H7 (cell line): Measurements from ENCODE around the gene RCL1. TPM values are rescaled to one million over a fixed set of nuclear protein-coding genes. Genes with fewer than 3 reads are reported as not detected.
A peak's percentile ranks its signal among the peaks of the same experiment; 100 is the strongest.
"Not testable (repeated sequence)": the region's sequence is repeated elsewhere in the genome, so short reads cannot be mapped to it uniquely, and the experiment has no call there.

Experiments used
- DNase-seq: peaks from one replicate; pipeline ENCODE4 v3.0.0; 2012
- H3K27me3 ChIP-seq: 2 replicates; pipeline ENCODE4 v1.6.0; 2011; ENCODE audit warnings: mild to moderate bottlenecking, low read length; ENCODE audit not compliant: control insufficient read depth, insufficient read depth
- H3K36me3 ChIP-seq: replicated peaks from 2 replicates; pipeline ENCODE4 v1.5.1; 2011; ENCODE audit warnings: low read length; ENCODE audit not compliant: control insufficient read depth, insufficient read depth
- H3K4me3 ChIP-seq: 2 replicates; pipeline ENCODE4 v1.5.1; 2011; ENCODE audit warnings: low read depth, mild to moderate bottlenecking, control low read depth, low read length, moderate library complexity; ENCODE audit not compliant: insufficient read depth
- total RNA-seq: library from RNA; depleted of rRNA; stranded (reverse); fragments of >200 nt; shearing (Covaris generic); gene quantifications from 2 replicates; pipeline ENCODE4 v1.2.3, GENCODE V29; 2014

RCL1 gene
- total RNA-seq, 1 experiment from 2014 or later = 16.6 TPM

DNA sequence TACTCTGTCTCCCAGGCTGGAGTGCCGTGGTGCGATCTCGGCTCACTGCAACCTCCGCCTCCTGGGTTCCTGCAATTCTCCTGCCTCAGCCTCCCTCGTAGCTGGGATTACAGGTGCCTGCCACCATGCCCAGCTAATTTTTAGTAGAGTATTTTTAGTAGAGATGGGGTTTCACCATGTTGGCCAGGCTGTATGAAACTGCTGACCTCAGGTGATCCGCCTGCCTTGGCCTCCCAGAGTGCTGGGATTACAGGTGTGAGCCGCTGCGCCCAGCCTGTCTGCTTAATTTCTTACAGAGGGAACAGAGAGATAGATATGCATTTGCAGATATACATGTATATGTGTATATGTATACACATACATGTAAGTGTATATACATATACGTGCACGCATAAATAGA is 2.4 kb downstream of the RCL1 start:
- H3K27me3 ChIP-seq = not testable (repeated sequence)

GRCh38 chr9:4796530-4796929 is 3.8 kb downstream of the RCL1 start:
- peaks cover 1% of the 10 kb centered on the region; the same call in 1 of the 2 replicates for H3K27me3 ChIP-seq
- H3K36me3 ChIP-seq = no peaks in the 10 kb centered on the region

More for the DNA sequence above, 2.4 kb downstream of the RCL1 start:
- not testable (repeated sequence) for H3K4me3 ChIP-seq, DNase-seq, H3K36me3 ChIP-seq

GRCh38 chr9:4796988-4797853 is 4.5 kb downstream of the RCL1 start:
- no peak overlapping the region for H3K4me3 ChIP-seq
- H3K36me3 ChIP-seq = no peaks in the 10 kb centered on the region
- H3K27me3 ChIP-seq = no peaks in the 10 kb centered on the region
- DNase-seq = peak; percentile 57

More at GRCh38 chr9:4796530-4796929, 3.8 kb downstream of the RCL1 start:
- no peak overlapping the region for H3K4me3 ChIP-seq
- DNase-seq = no peak

- Histone ChIP-seq H3K36me3 (no peaks in the 10 kb centered on the region), H3K27me3 (no peaks in the 10 kb centered on the region), H3K4me3 (no peak overlapping the region)
- DNase-seq = no peak
Observed at GRCh38 chr9:4797854-4798150, 5.1 kb downstream of the RCL1 start.

DNA sequence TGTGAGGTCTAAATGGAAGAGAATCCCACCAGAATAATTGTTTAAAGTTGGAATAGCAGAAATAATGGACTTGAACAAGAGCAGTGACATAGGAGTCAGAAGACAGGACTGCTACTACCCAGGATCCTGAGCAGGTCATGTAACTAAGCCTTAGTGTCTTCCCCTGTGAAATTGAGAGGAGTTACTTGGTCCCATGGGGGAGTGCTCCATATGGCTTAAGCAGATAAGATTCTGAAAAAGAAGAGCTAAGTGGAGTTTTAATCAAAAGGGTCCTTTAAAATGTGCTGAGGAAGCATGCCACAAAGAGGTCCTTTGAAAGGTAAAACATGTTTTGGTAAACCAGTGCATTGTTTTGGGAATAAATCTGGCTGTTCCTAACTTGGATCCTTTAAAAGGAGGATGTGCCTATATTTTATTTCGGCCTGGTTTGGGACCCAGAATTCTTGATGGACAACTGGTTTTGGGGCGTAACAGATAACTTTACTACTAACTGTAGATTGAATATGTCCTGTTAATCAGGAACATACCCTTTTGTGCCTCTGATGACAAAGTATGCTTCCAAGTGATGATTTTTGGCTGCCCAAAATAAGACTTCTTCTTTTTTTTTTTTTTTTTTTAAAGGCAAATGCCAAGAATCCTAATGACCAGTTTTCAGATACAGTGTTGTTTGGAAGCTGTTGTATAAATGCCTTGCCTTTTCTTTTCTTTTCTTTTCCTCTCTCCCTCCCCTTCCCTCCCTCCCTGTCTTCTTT is 5.7 kb downstream of the RCL1 start:
- DNase-seq = no peak

GRCh38 chr9:4799033-4799430 is 6.3 kb downstream of the RCL1 start:
- no peaks in the 10 kb centered on the region for H3K36me3 ChIP-seq
- no peak for DNase-seq
- H3K4me3 ChIP-seq = no peak overlapping the region
- H3K27me3 ChIP-seq = no peaks in the 10 kb centered on the region

More for the DNA sequence above, 5.7 kb downstream of the RCL1 start:
- Histone ChIP-seq H3K4me3 (no peak overlapping the region), H3K27me3 (no peaks in the 10 kb centered on the region), H3K36me3 (no peaks in the 10 kb centered on the region)

GRCh38 chr9:4799775-4800174 is 7.0 kb downstream of the RCL1 start:
- Histone ChIP-seq H3K36me3 (no peaks in the 10 kb centered on the region), H3K4me3 (no peak overlapping the region), H3K27me3 (no peaks in the 10 kb centered on the region)
- no peak for DNase-seq

GRCh38 chr9:4801156-4801555 is 8.4 kb downstream of the RCL1 start:
- DNase-seq = no peak
- Histone ChIP-seq H3K27me3 (no peaks in the 10 kb centered on the region), H3K4me3 (no peak overlapping the region), H3K36me3 (no peaks in the 10 kb centered on the region)

GRCh38 chr9:4803670-4804530 is 11.2 kb downstream of the RCL1 start:
- H3K27me3 ChIP-seq = no peaks in the 10 kb centered on the region
- H3K36me3 ChIP-seq = no peaks in the 10 kb centered on the region
- no peak for DNase-seq
- no peak overlapping the region for H3K4me3 ChIP-seq

- Histone ChIP-seq H3K36me3 (no peaks in the 10 kb centered on the region), H3K27me3 (no peaks in the 10 kb centered on the region), H3K4me3 (no peak overlapping the region)
- peak; percentile 47 for DNase-seq
Observed at GRCh38 chr9:4804531-4805016, 11.8 kb downstream of the RCL1 start.

DNA sequence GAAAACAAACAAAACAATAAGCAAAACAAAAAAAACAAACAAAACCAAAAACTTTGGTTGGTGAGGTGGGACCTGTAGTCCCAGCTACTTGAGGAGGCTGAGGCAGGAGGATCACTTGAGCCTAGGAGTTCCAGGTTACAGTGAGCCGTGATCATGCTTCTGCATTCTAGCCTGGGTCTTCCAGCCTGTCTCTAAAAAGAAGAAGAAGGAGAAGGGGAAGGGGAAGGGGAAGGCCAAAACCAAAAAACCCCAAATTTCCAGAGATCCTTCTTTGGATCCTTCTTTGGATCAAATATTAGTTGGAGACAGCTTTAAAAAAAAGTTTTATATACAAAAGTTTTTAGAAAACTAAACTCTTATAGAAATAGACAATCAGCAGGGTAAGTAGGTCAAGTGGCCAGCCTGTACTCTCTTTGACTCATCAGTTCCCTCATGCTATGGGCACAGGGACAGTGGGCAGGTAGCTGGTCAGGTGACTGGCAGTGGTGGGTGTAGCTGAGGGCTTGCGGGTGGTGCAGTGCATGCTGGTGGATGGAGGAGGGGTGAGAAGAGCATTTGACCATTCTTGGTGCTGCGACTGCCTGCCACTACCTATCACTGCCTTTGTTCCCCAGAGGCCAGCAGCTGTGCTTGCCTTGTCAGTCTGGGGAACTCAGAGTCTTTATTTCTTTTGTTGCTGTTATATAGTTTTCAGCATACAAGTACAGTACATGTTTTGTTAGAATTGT is 12.6 kb downstream of the RCL1 start:
- H3K27me3 ChIP-seq = no peaks in the 10 kb centered on the region
- DNase-seq = peak; percentile 49
- H3K4me3 ChIP-seq = no peak overlapping the region
- no peaks in the 10 kb centered on the region for H3K36me3 ChIP-seq

GRCh38 chr9:4810565-4810964 is 17.8 kb downstream of the RCL1 start:
- DNase-seq = no peak
- Histone ChIP-seq H3K4me3 (no peak overlapping the region), H3K27me3 (no peaks in the 10 kb centered on the region), H3K36me3 (no peaks in the 10 kb centered on the region)

DNA sequence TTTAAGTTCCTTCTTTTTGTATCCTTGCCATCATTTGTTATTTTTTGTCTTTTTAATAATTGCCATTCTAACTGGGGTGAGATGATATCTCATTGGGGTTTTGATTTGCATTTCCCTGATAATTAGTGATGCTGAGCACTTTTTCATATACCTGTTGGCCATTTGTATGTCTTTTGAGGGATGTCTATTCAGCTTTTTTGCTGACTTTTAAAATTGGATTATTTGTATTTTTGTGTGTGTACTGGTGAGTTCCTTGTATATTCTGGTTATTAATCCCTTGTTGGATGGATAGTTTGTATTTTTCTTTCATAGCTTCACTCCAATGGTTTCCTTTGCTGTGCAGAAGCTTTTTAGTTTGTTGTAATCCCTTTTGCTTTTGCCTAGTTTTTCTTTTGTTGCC is 19.1 kb downstream of the RCL1 start:
- DNase-seq = no peak
- Histone ChIP-seq H3K27me3 (no peaks in the 10 kb centered on the region), H3K4me3 (no peak overlapping the region), H3K36me3 (no peaks in the 10 kb centered on the region)

GRCh38 chr9:4812858-4813257 is 20.1 kb downstream of the RCL1 start:
- no peak for DNase-seq
- no peaks in the 10 kb centered on the region for H3K27me3 ChIP-seq

More at GRCh38 chr9:4812858-4813257, 20.1 kb downstream of the RCL1 start:
- H3K4me3 ChIP-seq = no peak overlapping the region
- no peaks in the 10 kb centered on the region for H3K36me3 ChIP-seq
